ENCODE results near the gene NME3. TPM values are rescaled to one million over a fixed set of nuclear protein-coding genes. Genes with fewer than 3 reads are reported as not detected.

Gene NME3
- total RNA-seq, 1 experiment from 2014 or later = 86.8 TPM

- no peaks in the 10 kb centered on the region for H3K4me1 Mint-ChIP-seq
- no peak overlapping the region for H3K4me3 Mint-ChIP-seq
- ATAC-seq = no peak
- ChIA-PET POLR2A (no interaction called here), CTCF (no interaction called here)
- no peaks in the 10 kb centered on the region for H3K9me3 Mint-ChIP-seq
- H3K36me3 Mint-ChIP-seq = no peaks in the 10 kb centered on the region; the same call in 1 of the 2 replicates
- H3K27ac Mint-ChIP-seq = no peak overlapping the region
- no peak for DNase-seq (ENCODE audit: low spot score)
- H3K27me3 Mint-ChIP-seq (ENCODE audit: low read depth) = no peaks in the 10 kb centered on the region
- TF ChIP-seq NFE2L1 (CRISPR knock-in tag; IDR thresholded peaks at IDR 0.05) (no peak), E2F5 (CRISPR knock-in tag; IDR thresholded peaks at IDR 0.05) (no peak), TP53 (CRISPR knock-in tag; IDR thresholded peaks at IDR 0.05) (no peak), ATF1 (CRISPR knock-in tag; IDR thresholded peaks at IDR 0.05) (no peak), ZNF425 (CRISPR knock-in tag; conservative IDR thresholded peaks at IDR 0.05) (no peak), MYBL2 (CRISPR knock-in tag; IDR thresholded peaks at IDR 0.05) (no peak), EMX1 (CRISPR knock-in tag; IDR thresholded peaks at IDR 0.05) (no peak), NFATC4 (CRISPR knock-in tag; IDR thresholded peaks at IDR 0.05) (no peak), ARID4B (CRISPR knock-in tag; IDR thresholded peaks at IDR 0.05; ENCODE audit: borderline replicate concordance) (no peak), MLX (CRISPR knock-in tag; IDR thresholded peaks at IDR 0.05) (no peak), AFF4 (CRISPR knock-in tag; IDR thresholded peaks at IDR 0.05; ENCODE audit: borderline replicate concordance) (no peak), RORB (CRISPR knock-in tag; IDR thresholded peaks at IDR 0.05) (no peak)
- TF ChIP-seq, protein P1, sequence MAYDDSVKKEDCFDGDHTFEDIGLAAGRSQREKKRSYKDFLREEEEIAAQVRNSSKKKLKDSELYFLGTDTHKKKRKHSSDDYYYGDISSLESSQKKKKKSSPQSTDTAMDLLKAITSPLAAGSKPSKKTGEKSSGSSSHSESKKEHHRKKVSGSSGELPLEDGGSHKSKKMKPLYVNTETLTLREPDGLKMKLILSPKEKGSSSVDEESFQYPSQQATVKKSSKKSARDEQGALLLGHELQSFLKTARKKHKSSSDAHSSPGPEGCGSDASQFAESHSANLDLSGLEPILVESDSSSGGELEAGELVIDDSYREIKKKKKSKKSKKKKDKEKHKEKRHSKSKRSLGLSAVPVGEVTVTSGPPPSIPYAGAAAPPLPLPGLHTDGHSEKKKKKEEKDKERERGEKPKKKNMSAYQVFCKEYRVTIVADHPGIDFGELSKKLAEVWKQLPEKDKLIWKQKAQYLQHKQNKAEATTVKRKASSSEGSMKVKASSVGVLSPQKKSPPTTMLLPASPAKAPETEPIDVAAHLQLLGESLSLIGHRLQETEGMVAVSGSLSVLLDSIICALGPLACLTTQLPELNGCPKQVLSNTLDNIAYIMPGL (CRISPR knock-in tag; IDR thresholded peaks at IDR 0.05) = no peak
- TF ChIP-seq, protein P2, sequence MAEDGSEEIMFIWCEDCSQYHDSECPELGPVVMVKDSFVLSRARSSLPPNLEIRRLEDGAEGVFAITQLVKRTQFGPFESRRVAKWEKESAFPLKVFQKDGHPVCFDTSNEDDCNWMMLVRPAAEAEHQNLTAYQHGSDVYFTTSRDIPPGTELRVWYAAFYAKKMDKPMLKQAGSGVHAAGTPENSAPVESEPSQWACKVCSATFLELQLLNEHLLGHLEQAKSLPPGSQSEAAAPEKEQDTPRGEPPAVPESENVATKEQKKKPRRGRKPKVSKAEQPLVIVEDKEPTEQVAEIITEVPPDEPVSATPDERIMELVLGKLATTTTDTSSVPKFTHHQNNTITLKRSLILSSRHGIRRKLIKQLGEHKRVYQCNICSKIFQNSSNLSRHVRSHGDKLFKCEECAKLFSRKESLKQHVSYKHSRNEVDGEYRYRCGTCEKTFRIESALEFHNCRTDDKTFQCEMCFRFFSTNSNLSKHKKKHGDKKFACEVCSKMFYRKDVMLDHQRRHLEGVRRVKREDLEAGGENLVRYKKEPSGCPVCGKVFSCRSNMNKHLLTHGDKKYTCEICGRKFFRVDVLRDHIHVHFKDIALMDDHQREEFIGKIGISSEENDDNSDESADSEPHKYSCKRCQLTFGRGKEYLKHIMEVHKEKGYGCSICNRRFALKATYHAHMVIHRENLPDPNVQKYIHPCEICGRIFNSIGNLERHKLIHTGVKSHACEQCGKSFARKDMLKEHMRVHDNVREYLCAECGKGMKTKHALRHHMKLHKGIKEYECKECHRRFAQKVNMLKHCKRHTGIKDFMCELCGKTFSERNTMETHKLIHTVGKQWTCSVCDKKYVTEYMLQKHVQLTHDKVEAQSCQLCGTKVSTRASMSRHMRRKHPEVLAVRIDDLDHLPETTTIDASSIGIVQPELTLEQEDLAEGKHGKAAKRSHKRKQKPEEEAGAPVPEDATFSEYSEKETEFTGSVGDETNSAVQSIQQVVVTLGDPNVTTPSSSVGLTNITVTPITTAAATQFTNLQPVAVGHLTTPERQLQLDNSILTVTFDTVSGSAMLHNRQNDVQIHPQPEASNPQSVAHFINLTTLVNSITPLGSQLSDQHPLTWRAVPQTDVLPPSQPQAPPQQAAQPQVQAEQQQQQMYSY (CRISPR knock-in tag; IDR thresholded peaks at IDR 0.05) = no peak
- TF ChIP-seq, protein P3, sequence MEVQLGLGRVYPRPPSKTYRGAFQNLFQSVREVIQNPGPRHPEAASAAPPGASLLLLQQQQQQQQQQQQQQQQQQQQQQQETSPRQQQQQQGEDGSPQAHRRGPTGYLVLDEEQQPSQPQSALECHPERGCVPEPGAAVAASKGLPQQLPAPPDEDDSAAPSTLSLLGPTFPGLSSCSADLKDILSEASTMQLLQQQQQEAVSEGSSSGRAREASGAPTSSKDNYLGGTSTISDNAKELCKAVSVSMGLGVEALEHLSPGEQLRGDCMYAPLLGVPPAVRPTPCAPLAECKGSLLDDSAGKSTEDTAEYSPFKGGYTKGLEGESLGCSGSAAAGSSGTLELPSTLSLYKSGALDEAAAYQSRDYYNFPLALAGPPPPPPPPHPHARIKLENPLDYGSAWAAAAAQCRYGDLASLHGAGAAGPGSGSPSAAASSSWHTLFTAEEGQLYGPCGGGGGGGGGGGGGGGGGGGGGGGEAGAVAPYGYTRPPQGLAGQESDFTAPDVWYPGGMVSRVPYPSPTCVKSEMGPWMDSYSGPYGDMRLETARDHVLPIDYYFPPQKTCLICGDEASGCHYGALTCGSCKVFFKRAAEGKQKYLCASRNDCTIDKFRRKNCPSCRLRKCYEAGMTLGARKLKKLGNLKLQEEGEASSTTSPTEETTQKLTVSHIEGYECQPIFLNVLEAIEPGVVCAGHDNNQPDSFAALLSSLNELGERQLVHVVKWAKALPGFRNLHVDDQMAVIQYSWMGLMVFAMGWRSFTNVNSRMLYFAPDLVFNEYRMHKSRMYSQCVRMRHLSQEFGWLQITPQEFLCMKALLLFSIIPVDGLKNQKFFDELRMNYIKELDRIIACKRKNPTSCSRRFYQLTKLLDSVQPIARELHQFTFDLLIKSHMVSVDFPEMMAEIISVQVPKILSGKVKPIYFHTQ (CRISPR knock-in tag; IDR thresholded peaks at IDR 0.05) = no peak
These were observed 9.6 kb downstream of the NME3 start for GRCh38 chr16:1761751-1762150.
